HepG2 (cell line): Measurements from ENCODE around the gene SLC19A3. TPM values are rescaled to one million over a fixed set of nuclear protein-coding genes. Genes with fewer than 3 reads are reported as not detected.

Experiments
- ASH2L ChIP-seq: fragments of 300-600, 200-600 bp; sonication (generic); IDR thresholded peaks from 2 replicates; pipeline ENCODE4 v1.7.0; 2017; ENCODE audit warnings: low read depth, mild to moderate bottlenecking, moderate library complexity, mixed read lengths, low read length; ENCODE audit not compliant: insufficient read length
- ATF7 ChIP-seq, 2 experiments: fragments of 450-650 bp in 1 of 2; sonication (generic) in 1 of 2; formaldehyde crosslinking in 1 of 2; IDR thresholded peaks; 2 replicates each; pipeline versions ENCODE4 v1.4.0 to v1.6.1; 2016 to 2020; ENCODE audit warnings: antibody characterized with exemption in 1 of 2, mild to moderate bottlenecking in 1 of 2, missing genetic modification reagents in 1 of 2
- CENPT ChIP-seq: sonication (generic); formaldehyde crosslinking; IDR thresholded peaks from 2 replicates; pipeline ENCODE4 v1.8.0; 2022; ENCODE audit warnings: low read depth, mild to moderate bottlenecking, moderate library complexity, missing genetic modification reagents
- CHD4 ChIP-seq: fragments of 200-600 bp; sonication (generic); IDR thresholded peaks from 2 replicates; pipeline ENCODE4 v1.7.0; 2017; ENCODE audit warnings: mild to moderate bottlenecking, low read length, borderline replicate concordance
- FIP1L1 ChIP-seq: fragments of 200-400 bp; formaldehyde crosslinking; IDR thresholded peaks from 2 replicates; pipeline ENCODE4 v1.6.1; 2018; ENCODE audit warnings: low read depth, mild to moderate bottlenecking, low read length, moderate library complexity, borderline replicate concordance; ENCODE audit not compliant: insufficient read depth
- GATAD2A ChIP-seq: IDR thresholded peaks from 2 replicates; pipeline ENCODE4 v1.6.1; 2016
- HHEX ChIP-seq: IDR thresholded peaks from 2 replicates; pipeline ENCODE4 v1.6.1; 2016; ENCODE audit warnings: control low read depth
- ZBTB3 ChIP-seq: sonication (generic); formaldehyde crosslinking; IDR thresholded peaks from 2 replicates; pipeline ENCODE4 v1.4.0; 2020; ENCODE audit warnings: low read depth, mild to moderate bottlenecking, moderate library complexity, missing genetic modification reagents, borderline replicate concordance
- ZFAT ChIP-seq: sonication (generic); formaldehyde crosslinking; conservative IDR thresholded peaks from 2 replicates; pipeline ENCODE4 v1.8.1; 2023; ENCODE audit warnings: missing genetic modification reagents, inconsistent platforms
- ZHX1 ChIP-seq: sonication (generic); formaldehyde crosslinking; IDR thresholded peaks from 2 replicates; pipeline ENCODE4 v1.8.1; 2022; ENCODE audit warnings: low read depth, mild to moderate bottlenecking, missing genetic modification reagents
- ZHX2 ChIP-seq, 2 experiments: sonication (generic) in 1 of 2; formaldehyde crosslinking in 1 of 2; IDR thresholded peaks; 2 replicates each; pipeline versions ENCODE4 v1.6.1 to v1.9.0; 2014 to 2022; ENCODE audit warnings: antibody characterized with exemption in 1 of 2, borderline replicate concordance in 1 of 2, inconsistent platforms in 1 of 2, low read depth in 1 of 2, missing genetic modification reagents in 1 of 2
- ZNF180 ChIP-seq: sonication (generic); formaldehyde crosslinking; IDR thresholded peaks from 2 replicates; pipeline ENCODE4 v1.4.0; 2020; ENCODE audit warnings: low read depth, missing genetic modification reagents, borderline replicate concordance
- ZNF331 ChIP-seq: sonication (generic); formaldehyde crosslinking; IDR thresholded peaks from 2 replicates; pipeline ENCODE4 v1.4.0; 2020; ENCODE audit warnings: missing genetic modification reagents
- ZNF503 ChIP-seq: sonication (generic); formaldehyde crosslinking; IDR thresholded peaks from 2 replicates; pipeline ENCODE4 v1.4.0; 2020; ENCODE audit warnings: missing genetic modification reagents
- ZNF772 ChIP-seq: sonication (generic); formaldehyde crosslinking; IDR thresholded peaks from 2 replicates; pipeline ENCODE4 v1.5.0; 2020; ENCODE audit warnings: mild to moderate bottlenecking, missing genetic modification reagents
- ZNF781 ChIP-seq: sonication (generic); formaldehyde crosslinking; IDR thresholded peaks from 2 replicates; pipeline ENCODE4 v1.5.1; 2020; ENCODE audit warnings: borderline replicate concordance, mild to moderate bottlenecking, missing genetic modification reagents; ENCODE audit errors: not compliant biosample characterization
- ZSCAN31 ChIP-seq: sonication (generic); formaldehyde crosslinking; IDR thresholded peaks from 2 replicates; pipeline ENCODE4 v1.5.0; 2020; ENCODE audit warnings: low read depth, mild to moderate bottlenecking, missing genetic modification reagents
- polyA plus RNA-seq, 8 experiments: library from polyadenylated mRNA; depleted of rRNA in 3 of 8; stranded (reverse) in 7 of 8; unstranded in 1 of 8; fragments of >200 nt; fragmentation: Illumina TruSeq in 4 of 8; extraction: Trizol in 4 of 8; gene quantifications; 2 replicates each; pipeline versions ENCODE4 v1.2.1 to v1.2.3, GENCODE V29; 2011 to 2016; ENCODE audit warnings: low read depth in 4 of 8, missing spikeins in 1 of 8, mixed read lengths in 1 of 8; ENCODE audit not compliant: insufficient read depth in 1 of 8
- total RNA-seq, 5 experiments: library from RNA; depleted of rRNA; stranded (reverse); fragments of >200 nt; fragmentation: Illumina TruSeq; extraction: Trizol; gene quantifications; 2 replicates each; pipeline ENCODE4 v1.2.3, GENCODE V29; 2016; ENCODE audit warnings: low read depth in 1 of 5

SLC19A3 gene
- total and polyA plus RNA-seq, 2 of the 13 experiments (the other 11 are each of a cell fraction or from before 2014, with no cell fraction given): 2.3 to 5.2 TPM

- TF ChIP-seq ZHX2 (IDR thresholded peaks at IDR 0.05; ENCODE audit: low read depth) (no peak), ZHX2 (CRISPR knock-in tag; IDR thresholded peaks at IDR 0.05; ENCODE audit: borderline replicate concordance) (no peak), ZNF180 (CRISPR knock-in tag) (no peak), ZSCAN31 (CRISPR knock-in tag) (0 out of 2 replicates have a peak, but pooled peaks have one; percentile 48), ZFAT (CRISPR knock-in tag) (no peak), ZHX1 (CRISPR knock-in tag) (no peak), CHD4 (0 out of 2 replicates have a peak, but pooled peaks have one; percentile 63), ZNF331 (peak; percentile 54; the same call in 1 of the 2 replicates), ZNF503 (CRISPR knock-in tag) (peak; percentile 80), ATF7 (IDR thresholded peaks at IDR 0.05) (no peak), ATF7 (CRISPR knock-in tag; IDR thresholded peaks at IDR 0.05) (peak; percentile 40; the same call in 1 of the 2 replicates), ZNF781 (CRISPR knock-in tag) (no peak), HHEX (CRISPR knock-in tag) (peak; percentile 85), ASH2L (peak; percentile 88), FIP1L1 (no peak), CENPT (no peak), GATAD2A (peak; percentile 80), ZBTB3 (CRISPR knock-in tag) (0 out of 2 replicates have a peak, but pooled peaks have one; percentile 62), ZNF772 (CRISPR knock-in tag) (no peak)
Observed at GRCh38 chr2:227643990-227644551, 73.8 kb downstream of the SLC19A3 start (continued).
